ENCODE measurements around the gene SFMBT2. TPM values are rescaled to one million over a fixed set of nuclear protein-coding genes. Genes with fewer than 3 reads are reported as not detected.
"Not testable (repeated sequence)": the region's sequence is repeated elsewhere in the genome, so short reads cannot be mapped to it uniquely, and the experiment has no call there.

SFMBT2 gene
- total RNA-seq, 1 experiment from 2014 or later: 2.4 TPM

DNA sequence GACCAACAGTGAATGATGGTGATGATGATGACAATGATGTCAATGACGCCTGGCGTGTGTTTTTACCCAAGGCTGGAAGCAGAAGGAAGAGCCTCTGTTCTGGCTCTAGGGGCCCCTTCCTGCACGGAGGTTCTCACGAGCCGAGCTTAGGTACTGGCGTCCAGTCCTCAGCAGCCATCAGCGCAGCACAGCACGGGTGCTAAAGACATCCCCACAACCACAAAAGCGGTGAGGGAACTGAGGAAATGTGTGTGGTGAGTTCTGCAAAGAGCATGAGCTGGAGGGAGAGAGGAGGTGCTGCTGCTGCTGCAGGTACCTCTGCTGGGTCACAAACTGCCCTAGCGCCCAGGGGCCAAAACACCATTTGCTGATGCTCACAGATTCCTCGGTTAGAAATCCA, 81.6 kb downstream of the SFMBT2 start:
- DNase-seq (ENCODE audit: low read depth): no peak

DNA sequence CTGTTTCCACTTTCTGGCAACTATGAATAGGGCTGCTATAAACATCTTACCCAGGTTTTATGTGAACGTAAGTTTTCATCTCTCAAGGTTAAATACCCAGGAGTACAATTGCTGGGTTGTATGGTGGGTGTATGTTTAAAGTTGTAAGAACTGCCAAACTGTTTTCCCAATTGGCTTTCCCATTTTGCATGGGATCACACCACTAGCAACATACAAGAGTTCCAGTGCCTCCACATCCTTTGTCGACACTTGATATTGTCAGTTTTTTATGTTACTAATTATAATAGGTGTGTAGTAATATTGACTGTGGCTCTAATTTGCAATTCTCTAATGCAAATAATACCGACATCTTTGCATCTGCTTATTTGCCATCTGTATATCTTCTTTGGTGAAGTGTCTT, 82.9 kb downstream of the SFMBT2 start:
- no peak for DNase-seq (ENCODE audit: low read depth)

DNA sequence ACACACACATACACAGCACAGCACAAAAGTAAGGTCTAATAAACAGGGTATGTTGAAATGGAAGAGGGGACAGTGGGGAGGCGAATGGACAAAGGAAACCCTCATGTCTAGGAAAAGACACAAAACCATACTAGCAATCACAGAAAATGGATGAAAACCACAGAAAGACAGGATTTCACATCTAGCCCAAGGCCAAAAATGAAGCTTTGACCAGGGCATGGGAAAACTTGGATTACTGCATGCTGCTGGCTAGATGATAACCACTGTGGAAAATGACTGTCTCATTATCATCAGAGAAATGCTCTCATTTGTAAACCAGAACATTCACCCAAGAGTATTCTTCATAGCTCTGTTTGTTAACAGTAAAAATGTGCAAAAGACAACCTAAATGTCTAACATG, 88.2 kb downstream of the SFMBT2 start:
- DNase-seq (ENCODE audit: low read depth): no peak

GRCh38 chr10:7320072-7320471, 90.8 kb downstream of the SFMBT2 start:
- no peak for DNase-seq (ENCODE audit: low read depth)

GRCh38 chr10:7319632-7320031, 91.2 kb downstream of the SFMBT2 start:
- DNase-seq (ENCODE audit: low read depth): no peak

- DNase-seq (ENCODE audit: low read depth): no peak
Observed at GRCh38 chr10:7318836-7319235, 92.0 kb downstream of the SFMBT2 start.

GRCh38 chr10:7317786-7318446, 92.9 kb downstream of the SFMBT2 start:
- no peak for DNase-seq (ENCODE audit: low read depth)

GRCh38 chr10:7316839-7317238, 94.0 kb downstream of the SFMBT2 start:
- DNase-seq (ENCODE audit: low read depth): no peak

DNA sequence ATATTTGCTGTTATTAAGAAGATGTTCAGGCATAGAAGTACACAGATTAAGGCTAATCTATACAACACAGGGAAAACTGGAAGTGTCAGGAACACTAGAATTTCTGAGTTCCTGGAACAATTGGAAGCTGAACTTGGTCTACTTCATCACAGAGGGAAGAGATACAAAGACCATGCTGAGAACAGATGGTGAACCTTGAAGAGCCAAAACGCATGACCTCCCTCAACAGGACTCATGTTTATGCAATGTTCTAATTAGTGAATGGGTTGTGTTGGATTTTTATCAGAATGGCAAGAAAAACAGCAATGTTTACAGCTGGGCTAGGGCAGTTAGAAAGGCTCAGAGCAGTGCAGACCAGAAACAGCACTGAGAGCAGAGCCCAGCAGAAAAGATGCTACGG, 94.9 kb downstream of the SFMBT2 start:
- no peak for DNase-seq (ENCODE audit: low read depth)

GRCh38 chr10:7314170-7314569, 96.7 kb downstream of the SFMBT2 start:
- DNase-seq (ENCODE audit: low read depth): no peak

DNA sequence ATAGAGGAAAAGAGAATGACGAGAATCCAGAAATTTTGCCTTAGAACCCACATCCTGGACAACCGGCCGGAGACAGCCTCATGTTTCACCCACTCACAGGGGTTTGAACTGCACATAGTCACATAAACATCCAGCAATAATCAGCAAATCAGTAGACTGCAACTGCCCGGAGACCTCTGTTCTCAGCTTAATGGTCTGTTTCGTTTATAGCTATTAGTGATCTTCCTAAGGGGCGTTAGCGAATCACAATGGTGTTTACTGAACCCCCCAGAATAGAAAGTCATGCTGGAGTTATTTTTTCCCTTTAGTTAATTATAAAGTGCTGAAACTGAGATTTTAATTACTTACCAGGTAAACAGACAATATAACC, 98.4 kb downstream of the SFMBT2 start:
- DNase-seq (ENCODE audit: low read depth): no peak

DNA sequence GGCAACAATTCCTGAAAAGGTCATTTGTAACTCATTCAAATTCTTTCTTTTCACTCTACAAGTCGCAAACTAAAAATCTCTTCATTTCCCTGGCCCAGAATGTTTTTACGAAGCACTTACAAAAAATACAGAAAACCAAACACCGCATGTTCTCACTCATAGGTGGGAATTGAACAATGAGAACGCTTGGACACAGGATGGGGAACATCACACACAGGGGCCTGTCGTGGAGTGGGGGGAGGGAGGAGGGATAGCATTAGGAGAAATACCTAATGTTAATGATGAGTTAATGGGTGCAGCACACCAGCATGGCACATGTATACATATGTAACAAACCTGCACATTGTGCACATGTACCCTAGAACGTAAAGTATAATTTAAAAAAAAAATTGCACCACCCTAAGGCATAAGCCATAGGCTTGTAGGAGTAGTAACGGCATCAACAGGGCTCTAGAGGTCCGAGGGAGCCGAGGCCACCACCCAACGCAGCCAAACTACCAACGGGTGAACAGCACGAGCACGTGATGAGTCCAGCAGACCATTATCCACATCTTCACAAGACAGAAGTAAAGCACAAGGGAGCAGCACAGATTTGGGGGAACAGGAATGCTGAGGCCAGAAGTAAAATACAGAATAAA, 98.9 kb downstream of the SFMBT2 start:
- DNase-seq (ENCODE audit: low read depth): not testable (repeated sequence)

GRCh38 chr10:7311218-7311849, 99.5 kb downstream of the SFMBT2 start:
- peak; percentile 73 for DNase-seq (ENCODE audit: low read depth)

DNA sequence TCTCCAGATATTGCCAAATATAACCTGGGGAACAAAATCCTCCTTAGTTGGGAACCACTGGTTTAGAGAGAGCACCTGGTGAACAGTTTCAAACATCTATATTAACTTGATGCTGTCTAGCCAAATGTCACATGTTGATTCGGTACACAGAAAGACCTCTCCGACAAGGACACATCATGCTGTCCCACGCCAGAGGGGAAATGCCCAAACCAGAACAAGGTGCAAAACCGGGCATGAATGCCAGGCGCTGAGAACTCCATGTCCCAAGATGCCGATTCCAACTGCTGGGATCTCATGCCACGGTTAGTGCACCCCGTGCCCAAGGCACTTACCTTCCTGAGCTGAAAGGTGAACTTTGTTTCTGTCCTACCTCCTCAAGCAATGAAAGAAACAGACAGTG, 100.8 kb downstream of the SFMBT2 start:
- DNase-seq (ENCODE audit: low read depth): no peak

DNA sequence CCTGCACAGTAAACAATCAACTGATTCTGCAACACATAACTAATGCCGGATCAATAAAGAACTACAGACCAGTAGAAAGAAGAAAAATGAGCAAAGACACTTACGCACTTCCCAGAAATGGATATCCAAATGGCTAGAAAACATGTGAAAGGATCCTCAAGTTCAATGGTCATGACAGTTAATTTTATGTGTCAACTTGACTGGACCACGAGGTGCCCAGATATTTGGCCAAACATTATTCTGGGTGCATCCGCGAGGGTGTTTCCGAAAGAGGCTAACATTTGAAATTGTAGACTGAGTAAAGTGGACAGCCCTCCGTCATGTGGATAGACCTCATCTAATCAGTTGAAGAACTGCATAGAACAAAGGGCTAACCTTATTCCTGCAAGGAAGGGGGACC, 102.0 kb downstream of the SFMBT2 start:
- DNase-seq (ENCODE audit: low read depth): no peak

GRCh38 chr10:7306616-7307015, 104.2 kb downstream of the SFMBT2 start:
- no peak for DNase-seq (ENCODE audit: low read depth)

GRCh38 chr10:7306147-7306546, 104.7 kb downstream of the SFMBT2 start:
- no peak for DNase-seq (ENCODE audit: low read depth)

DNA sequence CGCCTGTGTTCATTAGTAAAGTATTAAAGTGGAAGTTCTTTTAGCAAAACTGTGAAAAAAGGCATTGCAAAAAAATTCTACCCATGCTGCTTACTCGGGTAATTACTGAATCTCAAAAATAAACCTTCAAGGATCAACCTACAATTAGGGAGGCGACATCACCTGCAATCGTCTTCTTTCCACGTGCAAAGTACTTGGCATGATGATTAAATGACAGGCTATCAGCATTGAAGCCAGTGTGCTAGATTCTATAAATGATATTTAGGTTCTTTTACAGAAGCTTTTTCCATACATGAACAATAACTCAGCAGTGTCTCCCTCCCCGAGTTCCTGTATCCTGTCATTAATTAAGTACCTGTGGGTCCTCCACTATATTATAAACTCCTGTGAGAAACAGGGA, 105.8 kb downstream of the SFMBT2 start:
- DNase-seq (ENCODE audit: low read depth): no peak

- no peak for DNase-seq (ENCODE audit: low read depth)
Observed at GRCh38 chr10:7304110-7304509, 106.7 kb downstream of the SFMBT2 start.

DNA sequence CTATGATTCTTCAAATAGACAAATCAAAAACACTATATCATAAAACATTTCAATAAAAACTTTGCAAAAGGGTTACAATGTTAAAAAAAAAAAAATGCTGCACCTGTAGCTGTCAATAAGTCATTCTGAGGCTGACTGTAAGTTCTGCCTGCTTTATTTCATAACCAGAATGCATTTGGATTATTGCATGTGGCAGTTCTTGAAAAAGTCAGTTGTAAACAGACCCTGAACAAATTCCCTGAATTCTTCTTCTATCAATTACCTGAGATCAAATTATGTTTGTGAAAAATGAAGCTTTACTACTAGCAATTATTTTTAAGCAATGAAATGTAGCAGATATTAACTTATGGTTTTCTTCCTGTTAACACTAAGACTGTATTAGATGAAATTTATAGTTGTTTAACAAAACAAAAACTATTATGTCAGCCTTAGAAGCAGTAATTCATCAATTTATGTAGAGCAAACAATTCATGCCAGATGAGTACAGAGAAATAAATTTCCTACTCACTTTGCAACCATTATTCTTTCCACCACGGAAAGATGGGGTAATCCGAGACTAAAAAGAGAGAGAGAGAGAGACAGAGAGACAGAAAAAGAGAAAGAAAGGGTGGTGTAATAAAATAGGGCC, 107.8 kb downstream of the SFMBT2 start:
- no peak for DNase-seq (ENCODE audit: low read depth)

- DNase-seq (ENCODE audit: low read depth): no peak
Observed at GRCh38 chr10:7302392-7302906, 108.4 kb downstream of the SFMBT2 start.
